ENCODE results near the gene ANKZF1.
A peak's percentile ranks its signal among the peaks of the same experiment; 100 is the strongest.

Gene ANKZF1

DNA sequence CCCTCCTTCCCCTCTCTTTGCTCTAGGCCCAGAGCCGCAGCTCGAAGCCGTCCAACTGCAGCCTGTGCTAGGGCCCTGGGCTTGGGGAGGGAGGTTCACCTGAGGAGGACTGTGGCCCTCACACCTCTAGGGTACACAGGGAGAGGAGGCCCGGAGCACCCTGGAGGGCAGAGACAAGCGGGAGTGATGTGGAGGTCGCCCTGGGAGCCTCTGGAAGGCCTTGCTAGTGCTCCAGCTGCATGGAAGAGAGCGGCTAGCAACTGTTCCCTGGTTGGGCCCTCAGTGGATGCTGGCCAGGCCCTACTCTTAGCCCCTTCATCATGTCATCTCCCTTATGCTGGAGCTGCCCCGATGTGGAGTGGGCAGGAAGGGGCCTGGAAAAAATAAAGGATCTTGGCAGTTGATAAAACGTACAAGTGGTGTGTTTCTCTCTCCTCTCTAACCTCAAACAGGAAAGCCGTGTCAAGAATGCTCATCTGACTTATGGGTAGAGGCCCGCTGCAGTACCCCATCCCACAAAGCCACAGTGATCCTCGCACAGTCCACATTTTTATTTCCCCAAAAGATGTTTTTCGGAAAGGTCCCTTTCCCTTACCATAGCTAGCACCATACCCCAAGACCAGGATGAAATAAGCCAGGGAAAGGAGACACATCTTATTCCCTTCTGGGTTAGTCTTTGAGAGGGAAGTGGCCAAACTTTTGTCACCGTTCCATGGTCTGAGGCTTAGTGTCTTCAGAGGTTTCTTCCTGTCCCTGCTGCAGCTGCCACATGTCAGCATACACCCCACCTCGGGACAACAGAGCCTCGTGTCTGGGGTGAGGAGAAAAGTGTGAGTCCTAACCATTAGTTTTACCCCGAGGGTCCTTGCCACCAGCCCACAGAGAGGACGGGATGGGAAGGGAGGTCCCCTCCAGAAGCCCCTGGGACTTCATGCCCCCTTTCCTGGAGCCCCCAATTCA, 20.1 kb upstream of the ANKZF1 start:
- DNase-seq: no peak

DNA sequence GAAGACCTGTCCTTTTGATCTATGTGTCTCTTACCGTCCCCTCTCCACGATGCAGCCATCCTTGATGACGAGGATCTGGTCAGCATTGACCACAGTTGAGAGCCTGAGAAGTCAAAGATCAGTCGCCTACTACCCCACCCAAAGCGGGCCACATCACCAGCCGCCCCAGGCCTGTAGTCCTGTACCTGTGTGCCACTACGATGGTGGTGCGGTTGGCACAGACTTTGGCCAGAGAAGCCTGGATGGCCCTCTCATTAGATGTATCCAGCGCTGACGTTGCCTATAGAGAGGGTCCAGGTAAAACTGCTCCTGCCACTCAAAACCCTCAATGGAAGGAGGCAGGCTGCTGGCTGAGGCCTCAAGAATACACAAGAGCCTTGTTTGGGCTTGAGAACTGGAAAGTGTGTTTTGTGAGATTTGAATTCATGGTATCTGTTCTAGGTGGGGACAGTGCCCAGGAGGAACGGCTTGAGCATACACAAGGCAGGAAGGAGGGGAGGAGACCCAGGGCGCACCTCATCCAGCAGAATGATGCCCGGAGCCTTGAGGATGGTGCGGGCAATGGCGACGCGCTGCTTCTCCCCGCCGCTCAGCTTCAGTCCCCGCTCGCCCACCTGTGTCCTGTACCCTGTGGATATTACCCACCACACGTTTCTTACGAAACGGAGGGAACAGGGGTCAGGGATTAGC, 19.3 kb upstream of the ANKZF1 start:
- DNase-seq: no peak

DNA sequence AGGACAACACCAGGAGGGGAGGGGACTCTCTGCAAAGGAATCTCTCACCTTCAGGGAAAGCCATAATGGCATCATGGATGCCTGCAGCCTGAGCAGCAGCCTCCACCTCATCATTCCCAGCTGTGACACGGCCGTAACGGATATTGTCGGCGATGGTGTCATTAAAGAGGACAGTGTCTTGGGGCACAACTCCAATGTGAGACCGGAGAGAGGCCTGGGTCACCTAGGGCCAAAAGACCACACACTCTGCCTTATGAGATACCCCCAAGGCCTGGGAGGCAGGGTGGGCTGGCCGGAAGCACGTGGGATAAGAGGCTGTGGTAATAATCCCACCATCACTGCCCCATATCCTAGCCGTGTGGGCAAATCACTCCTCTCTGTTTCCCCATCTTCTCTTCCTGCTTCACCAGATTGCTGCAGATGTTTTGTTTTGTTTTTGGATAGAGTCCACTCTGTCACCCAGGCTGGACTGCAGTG, 18.7 kb upstream of the ANKZF1 start:
- DNase-seq: no peak

DNA sequence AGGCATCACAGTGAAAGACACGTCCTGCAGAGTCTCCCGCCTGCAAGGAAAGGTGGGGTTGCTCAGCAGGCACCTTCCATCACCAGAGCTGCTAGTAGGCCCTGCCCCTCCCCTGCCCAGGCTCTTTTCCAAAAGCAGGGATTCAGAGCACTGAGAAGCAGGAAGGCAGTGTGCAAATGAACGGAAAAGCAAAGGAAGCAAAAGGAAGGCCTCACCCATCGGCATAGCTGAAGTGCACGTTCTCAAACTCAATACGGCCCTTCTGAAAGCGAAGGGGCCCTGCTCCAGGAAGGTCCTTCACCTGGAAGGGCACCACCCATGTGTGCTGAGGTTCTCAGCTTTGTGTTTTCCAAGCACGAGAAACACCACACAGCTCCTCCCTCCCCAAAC, 16.6 kb upstream of the ANKZF1 start:
- DNase-seq: no peak

DNA sequence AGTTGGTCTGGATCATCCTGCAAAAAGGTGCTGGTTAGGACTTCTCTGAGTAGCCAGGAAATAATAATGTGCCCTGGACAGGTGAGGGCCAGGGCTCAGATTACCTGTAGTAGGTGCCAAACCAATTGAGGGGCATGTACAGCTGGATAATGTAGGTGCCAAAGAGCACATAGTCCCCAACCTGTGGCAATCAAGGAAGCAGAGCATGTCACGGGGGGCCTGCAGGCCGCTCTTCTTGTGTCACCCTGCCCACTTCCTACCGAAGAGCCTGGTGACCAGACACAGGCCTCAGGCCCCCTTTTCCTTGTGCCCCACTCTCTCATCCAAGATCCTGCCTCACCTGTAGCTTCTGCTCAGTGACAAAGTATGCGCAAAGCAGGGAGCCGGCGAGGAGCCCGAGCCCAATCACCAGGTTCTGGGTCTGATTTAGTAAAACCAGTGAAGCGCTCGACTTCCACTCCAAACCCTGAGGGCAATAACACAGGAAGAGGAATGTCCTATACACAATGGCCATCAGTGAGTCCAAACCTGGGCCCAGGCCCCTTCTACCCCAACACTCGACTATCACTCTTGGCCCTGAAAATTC, 16.0 kb upstream of the ANKZF1 start:
- DNase-seq: no peak

DNA sequence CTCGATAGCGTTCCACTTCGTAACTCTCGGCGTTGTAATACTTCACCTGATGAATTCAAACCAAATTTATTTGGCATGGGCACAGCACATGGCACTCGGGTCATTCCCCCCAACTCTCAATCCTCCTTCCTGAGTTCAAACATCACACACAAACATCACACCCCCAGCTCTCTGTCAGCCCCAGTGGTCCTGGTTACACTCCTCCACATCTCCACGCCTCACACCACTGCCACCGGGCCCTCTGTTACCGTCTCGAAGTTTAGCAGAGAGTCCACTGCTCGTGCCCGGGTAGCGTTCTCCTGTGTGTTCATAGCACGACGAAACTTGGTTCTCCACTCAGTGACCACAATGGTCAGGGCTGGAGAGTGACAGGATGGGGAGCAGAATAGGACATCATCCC, 15.5 kb upstream of the ANKZF1 start:
- DNase-seq: no peak

DNA sequence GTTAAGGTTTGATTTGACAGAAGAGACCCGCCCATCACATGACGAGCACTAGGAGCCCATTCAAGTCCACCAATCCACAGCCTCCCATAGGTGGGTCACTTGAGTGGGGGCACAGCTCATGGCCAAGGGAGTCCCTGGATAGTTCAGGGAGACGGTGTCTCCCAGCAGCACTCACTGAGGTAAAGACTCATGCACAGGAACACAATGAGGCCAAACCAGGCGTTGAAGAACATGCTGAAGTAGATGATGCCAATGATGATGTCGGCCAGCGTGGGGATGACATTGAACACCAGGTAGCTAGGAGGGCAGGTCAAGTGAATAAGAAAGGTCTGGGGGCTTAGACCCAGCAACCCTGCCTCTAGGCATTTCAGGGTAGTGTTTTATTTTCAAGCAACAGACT, 14.8 kb upstream of the ANKZF1 start:
- DNase-seq: no peak

DNA sequence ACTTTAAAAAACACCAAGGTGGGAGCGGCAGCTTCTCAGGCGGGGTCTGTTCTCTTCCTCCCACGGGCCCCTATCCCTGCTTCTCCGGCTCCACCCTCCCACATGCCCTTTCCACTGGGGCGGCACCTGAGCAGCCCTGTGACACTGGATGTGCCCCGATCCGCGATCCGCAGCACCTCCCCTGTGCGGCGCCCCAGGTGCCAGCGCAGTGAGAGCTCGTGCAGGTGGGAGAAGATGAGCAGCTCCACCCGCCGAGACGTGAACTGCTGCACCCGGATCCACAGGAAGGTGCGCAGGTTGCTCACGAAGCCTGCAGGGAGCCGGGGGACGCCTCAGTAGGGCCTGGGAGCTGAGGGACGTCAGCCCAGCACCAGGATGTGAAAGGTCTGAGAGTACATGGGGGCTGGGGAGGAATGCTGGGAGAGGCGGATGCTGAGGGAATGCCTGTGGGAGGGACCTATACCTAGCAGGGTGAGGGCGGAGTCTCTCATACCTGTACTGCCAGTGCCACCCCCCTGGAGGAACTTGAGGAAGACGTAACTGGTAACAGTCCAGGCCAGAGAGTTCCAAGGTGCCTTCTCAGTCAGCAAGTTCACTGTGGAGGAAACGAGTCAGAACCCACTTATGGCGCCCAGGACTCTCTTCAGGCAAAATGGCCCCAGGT, 13.6 kb upstream of the ANKZF1 start:
- peak; percentile 12 for DNase-seq

DNA sequence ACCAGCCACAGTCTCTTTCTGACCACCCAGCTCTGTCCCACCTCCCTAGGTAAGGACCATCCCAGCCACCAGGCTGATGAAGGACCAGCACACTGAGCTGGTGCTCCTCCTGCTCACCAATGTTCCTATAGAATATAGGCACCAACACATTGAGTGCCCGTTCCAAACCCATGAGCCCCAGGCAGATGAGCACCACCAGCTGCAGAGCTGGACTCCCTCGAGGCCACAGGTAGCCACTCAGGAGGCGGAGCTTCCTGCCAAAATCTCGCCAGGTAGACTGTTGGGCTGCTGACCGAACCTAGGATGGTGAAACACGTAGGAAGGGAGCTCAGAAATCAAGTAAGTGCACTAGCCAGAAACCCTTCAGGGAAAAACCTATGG, 13.1 kb upstream of the ANKZF1 start:
- DNase-seq: peak; percentile 7

DNA sequence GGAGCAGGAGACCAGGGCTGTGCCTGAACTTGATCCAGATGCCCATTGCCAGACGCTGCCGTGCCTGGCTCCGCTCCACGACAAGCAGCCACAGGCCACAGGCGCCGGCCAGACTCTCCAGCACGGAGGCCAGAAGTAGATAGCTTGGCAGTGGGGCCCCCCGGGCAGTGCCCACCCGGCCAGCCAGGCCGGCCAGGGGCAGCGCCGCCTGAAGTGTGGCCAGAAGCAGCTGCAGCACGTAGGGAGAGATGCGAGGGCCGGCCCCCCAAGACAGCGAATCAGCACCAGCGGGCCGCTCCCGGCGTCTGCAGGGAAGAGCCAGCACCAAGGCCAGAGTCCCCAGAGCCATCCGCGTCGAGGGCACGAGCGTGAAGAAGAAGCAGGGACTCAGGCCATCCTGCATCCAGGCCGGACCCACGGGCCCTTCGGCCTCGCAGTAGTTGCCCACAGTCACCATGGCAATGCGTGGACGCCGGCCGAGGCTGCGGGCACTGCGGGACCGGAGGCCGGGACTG, 11.3 kb upstream of the ANKZF1 start:
- DNase-seq: no peak

DNA sequence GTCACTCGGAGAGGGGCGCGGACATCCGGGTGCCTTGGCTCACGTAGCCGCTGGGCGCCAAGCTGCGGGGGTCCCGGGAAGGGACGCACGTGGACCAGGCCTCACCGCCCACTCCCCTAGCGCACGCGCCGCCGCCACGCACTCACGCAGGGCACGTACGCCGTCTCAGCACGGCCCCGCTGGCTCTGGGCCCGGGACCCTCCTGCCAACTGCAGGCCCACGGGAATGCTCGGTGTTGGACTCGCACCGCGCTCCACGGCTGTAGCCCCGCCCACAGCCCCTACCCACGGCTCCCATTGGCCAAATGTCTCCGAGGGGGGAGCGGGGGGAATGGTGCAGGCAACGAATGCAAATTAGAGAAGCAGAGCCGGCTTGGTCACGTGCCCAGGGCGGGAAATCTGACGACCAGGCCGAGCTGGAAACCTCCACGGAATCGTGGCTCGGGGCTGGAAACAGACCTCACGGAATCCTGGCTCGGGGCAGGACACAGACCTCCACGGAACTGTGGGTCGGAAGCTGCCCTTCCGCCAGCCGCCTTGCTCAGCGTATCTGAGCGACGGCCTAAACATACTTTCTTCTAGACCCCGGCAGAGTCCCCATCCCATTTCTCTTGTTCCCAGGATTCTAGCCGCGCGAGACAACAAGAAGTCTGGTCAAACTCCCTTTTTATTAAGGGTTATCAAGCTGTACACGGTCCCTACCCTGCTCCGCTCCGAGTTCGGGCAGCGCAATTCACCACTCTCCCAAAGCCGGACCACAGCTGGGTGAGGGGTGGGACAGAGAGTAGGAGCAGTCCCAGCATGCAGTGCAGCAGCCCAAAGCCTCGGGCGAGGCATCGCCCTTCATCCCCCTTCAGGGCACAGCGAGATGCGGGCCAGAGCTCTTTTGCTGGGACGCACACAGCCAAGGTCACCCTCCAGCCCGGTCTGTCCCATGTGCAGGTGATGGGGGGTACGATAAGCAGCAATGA, 10.6 kb upstream of the ANKZF1 start, which contains the start of gene ABCB6:
TSS of gene ABCB6 (minus strand) at position 227 of the 970 bp plus-strand sequence. CDS start 285 bp downstream, outside the sequence.
- peak; percentile 88 for DNase-seq

DNA sequence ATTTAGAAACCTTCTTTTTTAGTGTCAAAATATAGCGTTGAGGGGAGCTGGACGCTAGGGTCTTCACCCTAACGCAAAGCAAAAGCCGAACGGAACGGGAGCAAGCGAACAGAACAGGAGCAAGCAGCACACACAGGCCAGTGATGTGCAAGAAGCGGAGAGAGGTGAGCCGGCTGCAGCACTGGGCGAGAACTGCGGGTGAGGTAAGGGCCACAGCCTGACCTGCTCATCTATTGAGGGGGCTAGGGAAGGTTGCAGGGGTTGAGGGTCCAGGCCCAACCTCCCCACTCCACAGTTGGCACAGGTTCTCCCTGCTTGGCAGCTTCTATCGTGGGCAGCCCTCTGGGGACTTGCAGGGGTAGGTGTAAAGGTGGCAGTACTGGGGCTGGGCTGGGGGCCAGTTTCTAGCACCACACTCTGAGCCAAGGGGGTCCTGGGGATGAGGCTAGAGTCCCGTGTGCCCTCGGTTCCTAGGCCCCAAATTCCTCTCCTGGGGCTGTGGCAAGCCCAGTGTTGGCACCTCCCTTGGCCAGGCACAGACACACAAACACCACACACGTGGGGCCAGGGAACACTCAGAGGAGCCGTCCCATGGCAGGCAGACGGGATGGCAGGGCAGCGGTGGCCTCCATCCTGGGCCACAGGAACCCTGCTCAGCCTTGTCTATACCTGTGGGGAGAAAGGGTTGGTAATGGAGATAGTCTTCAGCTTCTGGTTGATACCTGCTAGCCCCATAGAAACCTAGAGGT, 9.6 kb upstream of the ANKZF1 start:
- DNase-seq: no peak

DNA sequence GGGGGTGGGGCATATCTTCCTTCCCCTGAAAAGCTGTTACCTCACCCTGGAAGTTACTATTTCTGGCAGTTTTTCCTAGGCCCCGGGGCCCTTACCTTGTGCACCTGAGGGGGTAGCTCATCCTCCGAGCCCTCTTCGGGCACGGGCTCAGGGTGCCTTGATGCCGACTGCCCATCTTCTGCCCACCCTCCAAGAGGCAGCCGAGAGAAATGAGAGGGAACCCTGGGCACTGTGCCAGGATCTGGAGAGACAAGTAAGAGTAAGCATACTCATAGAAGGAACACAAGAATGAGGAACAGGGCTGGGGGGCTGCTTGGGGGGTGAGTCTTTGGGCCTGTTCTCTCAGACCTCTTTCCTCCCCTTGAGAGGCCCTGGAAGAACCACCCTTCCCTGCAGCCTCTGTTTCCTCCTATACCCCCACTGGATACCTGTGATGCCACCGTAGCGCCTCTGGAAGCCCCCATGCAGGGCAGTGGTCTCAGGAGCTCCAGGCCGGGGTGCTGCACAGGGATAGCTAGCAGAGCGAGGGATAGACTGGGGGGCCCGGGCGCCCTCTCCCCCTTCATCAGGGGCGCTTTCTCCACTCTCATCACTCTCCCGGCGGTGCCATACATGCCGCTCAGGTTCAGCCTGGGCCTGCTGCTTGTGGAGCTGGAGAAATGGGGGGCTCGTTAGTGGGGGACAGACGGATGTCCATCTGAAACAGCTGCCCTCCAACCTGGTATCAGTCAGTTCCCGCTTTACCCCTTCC, 8.8 kb upstream of the ANKZF1 start:
- DNase-seq: no peak

DNA sequence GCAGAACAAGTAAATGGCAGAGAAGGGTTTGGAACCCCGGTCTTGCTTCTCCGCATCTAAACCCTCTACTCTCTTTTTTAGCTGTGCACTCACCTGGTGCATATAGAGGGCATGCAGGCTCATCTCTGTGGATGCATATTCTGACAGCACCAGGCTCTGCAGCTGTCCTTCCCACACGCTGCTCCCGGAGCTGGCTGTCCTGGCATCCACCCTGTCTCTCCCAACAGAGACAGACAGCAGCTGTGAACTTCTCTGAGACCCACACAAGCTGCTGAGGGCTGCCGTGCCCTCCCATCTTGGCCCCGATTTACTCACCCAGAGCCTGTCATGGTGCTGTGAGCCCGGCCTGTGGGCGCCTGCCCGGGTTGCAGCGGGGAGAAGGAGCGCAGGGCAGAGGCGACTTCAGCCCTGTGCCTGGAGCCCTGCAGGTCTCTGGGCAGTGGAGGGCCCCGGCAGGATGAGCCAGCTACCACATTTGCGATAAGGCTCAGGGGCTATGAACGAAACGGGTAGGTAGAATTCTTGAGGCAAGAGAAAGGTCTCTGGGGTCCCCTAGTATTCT, 7.6 kb upstream of the ANKZF1 start:
- no peak for DNase-seq

DNA sequence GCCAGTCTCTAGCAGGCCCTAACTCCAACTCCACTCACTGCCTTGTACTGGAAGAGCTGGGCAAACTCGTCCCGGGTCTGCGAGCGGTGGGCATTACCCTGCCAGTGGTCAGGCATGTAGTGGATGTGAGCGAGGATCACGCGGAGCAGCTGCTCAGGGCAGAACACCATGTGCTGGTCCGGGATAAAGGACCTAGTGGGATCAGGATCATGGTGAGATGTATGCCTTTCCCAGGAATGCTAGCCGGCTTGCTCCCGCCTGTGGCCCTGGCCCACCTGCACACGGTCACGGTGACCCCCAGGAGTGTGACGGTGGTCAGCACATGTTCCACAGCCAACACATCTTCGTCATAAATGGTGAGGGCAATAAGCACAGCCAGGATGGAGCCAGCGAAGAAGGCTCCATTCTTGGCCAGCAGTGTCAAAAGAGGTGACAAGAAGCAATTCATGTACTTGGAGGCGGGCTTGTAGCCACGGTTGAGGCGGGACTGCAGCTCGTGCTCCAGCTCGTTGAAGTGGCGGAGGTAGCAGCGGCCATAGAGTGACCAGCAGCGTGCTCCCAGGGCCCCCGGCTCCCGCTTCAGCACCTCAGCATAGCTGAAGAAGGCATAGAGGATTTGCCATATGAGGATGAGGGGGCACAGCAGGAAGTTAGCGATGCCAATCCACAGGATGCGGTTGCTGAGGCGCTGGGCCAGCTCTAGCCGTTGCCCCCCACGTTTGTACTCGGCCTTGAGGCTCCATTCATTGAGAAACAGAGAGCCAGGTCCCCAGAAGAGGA, 5.6 kb upstream of the ANKZF1 start:
- no peak for DNase-seq

DNA sequence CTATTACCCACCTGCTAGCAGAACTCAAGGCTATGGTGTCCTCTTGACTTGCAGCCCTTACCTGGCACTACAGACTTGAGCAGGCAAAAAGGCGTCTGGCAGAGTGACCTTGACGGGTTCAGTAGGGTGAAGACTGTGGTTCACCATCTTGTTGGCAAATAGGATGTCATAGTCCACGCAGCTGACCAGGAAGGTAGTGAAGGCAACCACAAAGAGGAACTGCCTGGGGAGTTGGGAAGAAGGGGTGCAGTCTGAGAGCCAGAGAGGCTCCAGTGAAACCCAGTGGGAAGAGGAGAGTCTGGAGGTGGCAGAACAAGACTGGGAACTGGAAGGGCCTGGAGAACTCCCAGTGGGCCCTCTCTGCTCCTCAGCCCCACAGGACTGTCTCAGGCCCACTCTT, 4.3 kb upstream of the ANKZF1 start:
- DNase-seq: peak; percentile 35

DNA sequence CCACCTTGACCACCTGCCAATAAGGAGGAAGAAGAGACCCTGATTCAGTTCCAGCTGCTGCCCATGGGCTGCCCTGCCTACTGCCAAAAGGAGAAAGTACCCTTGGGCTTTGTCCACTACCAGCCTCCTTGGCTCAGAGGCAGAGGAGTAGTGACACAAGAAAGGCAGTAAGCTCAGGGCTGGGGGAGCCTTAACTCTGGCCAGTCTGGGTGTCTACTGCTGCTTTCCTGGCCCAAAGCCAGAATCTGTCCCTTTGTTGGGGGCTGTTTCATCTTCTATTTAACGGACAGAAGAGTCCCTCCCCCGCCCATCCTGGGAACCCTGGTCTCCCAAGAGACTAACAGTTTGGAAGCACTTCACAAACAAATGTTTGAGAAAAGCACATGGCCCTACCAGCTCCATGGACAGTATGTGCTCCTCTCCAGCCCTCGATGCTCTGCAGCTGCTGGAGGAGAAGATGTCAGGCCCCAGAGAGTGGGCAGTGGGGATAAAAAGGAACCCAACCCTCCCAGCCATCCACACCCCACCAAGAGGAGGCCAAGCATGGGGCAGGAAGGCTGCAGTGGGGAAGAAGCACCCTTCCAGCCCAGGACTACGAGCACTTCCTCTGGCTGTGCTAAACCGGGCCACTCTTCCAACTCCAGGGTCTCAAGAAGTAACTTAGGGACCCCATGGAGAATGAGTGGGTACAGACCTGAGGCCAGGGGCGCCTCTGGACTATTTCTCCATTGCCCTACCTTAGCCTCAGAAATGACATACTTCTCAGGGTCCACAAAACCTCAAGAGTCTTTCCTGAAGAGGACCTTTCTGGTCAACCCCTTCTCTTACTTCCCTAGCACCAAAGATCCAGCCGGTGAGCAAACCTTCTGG, 1.3 kb upstream of the ANKZF1 start:
- no peak for DNase-seq

DNA sequence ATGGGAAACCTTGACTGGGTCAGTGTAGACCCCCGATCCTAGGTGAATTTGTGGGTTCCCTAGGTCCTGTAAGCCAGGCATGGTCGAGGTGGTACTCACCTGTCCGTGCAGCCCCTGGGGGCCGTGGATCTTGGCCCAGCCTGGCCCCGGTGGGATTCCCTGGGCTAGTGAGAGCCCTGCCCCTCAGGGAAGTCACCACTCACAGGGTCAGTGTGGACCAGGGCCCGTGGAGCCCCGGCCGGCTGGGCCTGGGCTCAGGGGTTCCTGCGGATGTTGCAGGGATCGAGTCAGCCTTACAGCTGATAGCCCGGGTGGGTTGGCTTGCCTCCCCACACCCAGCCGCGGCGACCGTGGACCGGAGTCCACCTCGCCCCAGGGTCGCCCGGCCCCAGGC, 698 bp upstream of the ANKZF1 start:
- no peak for DNase-seq

Measured in CD4-positive, alpha-beta T cell treated with Interleukin-15 for 1 hour (primary cell).